GM23338 (cell line): ENCODE measurements around the gene KBTBD8. TPM values are rescaled to one million over a fixed set of nuclear protein-coding genes. Genes with fewer than 3 reads are reported as not detected.

Experiments used
- ATAC-seq: fragments of 200-7000 bp; cut with Tn5 transposase; 3 replicates; pipeline ENCODE4 v1.9.1; 2020
- DNase-seq: peaks from one replicate; pipeline ENCODE4 v3.0.0-alpha.2; 2015; ENCODE audit warnings: low spot score
- H2AFZ ChIP-seq: fragments of 200-600 bp; sonication (generic); 2 replicates; pipeline ENCODE4 v1.8.0; 2016; ENCODE audit warnings: antibody characterized with exemption, mild to moderate bottlenecking, moderate library complexity
- H3F3A ChIP-seq: fragments of 200-600 bp; sonication (generic); replicated peaks from 2 replicates; pipeline ENCODE4 v1.8.0; 2017; ENCODE audit warnings: antibody characterized with exemption, mixed run types, low read depth
- H3K27ac ChIP-seq: fragments of 200-600 bp; sonication (generic); 2 replicates; pipeline ENCODE4 v1.6.1; 2016; ENCODE audit warnings: low read depth
- H3K27me3 ChIP-seq: fragments of 200-600 bp; sonication (generic); 2 replicates; pipeline ENCODE4 v1.8.0; 2016; ENCODE audit warnings: mild to moderate bottlenecking, mixed run types, moderate library complexity; ENCODE audit not compliant: insufficient read depth
- H3K36me3 ChIP-seq: fragments of 200-600 bp; sonication (generic); 2 replicates; pipeline ENCODE4 v1.8.0; 2016; ENCODE audit warnings: mild to moderate bottlenecking; ENCODE audit not compliant: insufficient read depth
- H3K4me1 ChIP-seq: fragments of 200-600 bp; sonication (generic); 2 replicates; pipeline ENCODE4 v1.8.0; 2016; ENCODE audit warnings: mild to moderate bottlenecking, moderate library complexity; ENCODE audit not compliant: insufficient read depth
- H3K4me2 ChIP-seq: fragments of 200-600 bp; sonication (generic); 2 replicates; pipeline ENCODE4 v1.7.1; 2017; ENCODE audit warnings: mixed run types
- H3K4me3 ChIP-seq: fragments of 200-600 bp; sonication (generic); 2 replicates; pipeline ENCODE4 v1.6.1; 2016; ENCODE audit warnings: mixed run types
- H3K79me2 ChIP-seq: fragments of 200-600 bp; sonication (generic); replicated peaks from 2 replicates; pipeline ENCODE4 v1.8.0; 2017; ENCODE audit warnings: mild to moderate bottlenecking; ENCODE audit not compliant: insufficient read depth
- H3K9me2 ChIP-seq: fragments of 200-600 bp; sonication (generic); 2 replicates; pipeline ENCODE4 v1.8.0; 2017; ENCODE audit not compliant: insufficient read depth
- H4K20me1 ChIP-seq: fragments of 200-600 bp; sonication (generic); replicated peaks from 2 replicates; pipeline ENCODE4 v1.8.0; 2017; ENCODE audit warnings: mild to moderate bottlenecking; ENCODE audit not compliant: insufficient read depth
- H3K27ac Mint-ChIP-seq: 2 replicates; pipeline ENCODE4 v1.8.0; 2020; ENCODE audit warnings: inconsistent platforms, mild to moderate bottlenecking, moderate library complexity, mixed read lengths
- H3K27me3 Mint-ChIP-seq: 3 replicates; pipeline ENCODE4 v1.8.0; 2022; ENCODE audit warnings: low read depth, mild to moderate bottlenecking, moderate library complexity, mixed read lengths, inconsistent platforms; ENCODE audit not compliant: insufficient read depth, poor library complexity
- H3K36me3 Mint-ChIP-seq: 3 replicates; pipeline ENCODE4 v1.8.0; 2021; ENCODE audit warnings: low read depth, mild to moderate bottlenecking, inconsistent platforms, moderate library complexity, mixed read lengths
- H3K4me1 Mint-ChIP-seq: 3 replicates; pipeline ENCODE4 v1.8.0; 2020; ENCODE audit warnings: mild to moderate bottlenecking, inconsistent platforms, mixed read lengths
- H3K4me3 Mint-ChIP-seq: 3 replicates; pipeline ENCODE4 v1.8.0; 2021; ENCODE audit warnings: moderate library complexity, mild to moderate bottlenecking, inconsistent platforms, mixed read lengths
- H3K9me3 Mint-ChIP-seq: 3 replicates; pipeline ENCODE4 v1.8.0; 2020; ENCODE audit warnings: moderate library complexity, mild to moderate bottlenecking, inconsistent platforms, mixed read lengths
- CREB1 ChIP-seq: fragments of 250-450 bp; sonication (Bioruptor Pico); IDR thresholded peaks from 2 replicates; pipeline ENCODE4 v1.5.0; 2020; ENCODE audit warnings: low read depth, mild to moderate bottlenecking, moderate library complexity
- EZH2 ChIP-seq: fragments of 200-600 bp; sonication (generic); IDR thresholded peaks from one replicate; pipeline ENCODE4 v1.8.0; 2017; ENCODE audit warnings: antibody characterized with exemption, mild to moderate bottlenecking, low read depth; ENCODE audit not compliant: unreplicated experiment
- JUNB ChIP-seq: IDR thresholded peaks from one replicate; pipeline ENCODE4 v1.6.1; 2016; ENCODE audit warnings: antibody characterized with exemption; ENCODE audit not compliant: unreplicated experiment
- NANOG ChIP-seq: IDR thresholded peaks from 2 replicates; pipeline ENCODE4 v1.6.1; 2016; ENCODE audit warnings: antibody characterized with exemption, borderline replicate concordance
- POLR2AphosphoS5 ChIP-seq: IDR thresholded peaks from 2 replicates; pipeline ENCODE4 v1.6.1; 2016; ENCODE audit warnings: antibody characterized with exemption, low read depth
- STAT1 ChIP-seq: IDR thresholded peaks from one replicate; pipeline ENCODE4 v1.6.1; 2016; ENCODE audit warnings: antibody characterized with exemption; ENCODE audit not compliant: unreplicated experiment
- ZNF114 ChIP-seq: fragments of 250-450 bp; sonication (Bioruptor Pico); IDR thresholded peaks from 2 replicates; pipeline ENCODE4 v1.5.0; 2020; ENCODE audit warnings: mild to moderate bottlenecking, moderate library complexity
- ZNF331 ChIP-seq: fragments of 250-450 bp; sonication (Bioruptor Pico); IDR thresholded peaks from 2 replicates; pipeline ENCODE4 v1.5.0; 2020; ENCODE audit warnings: low read depth, mild to moderate bottlenecking, moderate library complexity
- polyA plus RNA-seq: library from polyadenylated mRNA; unstranded; fragments of >200 nt; fragmentation: Nextera tagmentation; extraction: Ambion mirVana; gene quantifications from 2 replicates; pipeline ENCODE4 v1.2.1, GENCODE V29; 2016
- total RNA-seq: library from RNA; depleted of rRNA; stranded (reverse); fragments of >200 nt; shearing (Covaris generic); gene quantifications from 2 replicates; pipeline ENCODE4 v1.2.3, GENCODE V29; 2014
- TF ChIP-seq, protein P1 (sequence below): IDR thresholded peaks from 2 replicates; pipeline ENCODE4 v1.6.1; 2016; ENCODE audit warnings: antibody characterized with exemption
- TF ChIP-seq, protein P2 (sequence below), 2 experiments: fragments of 200-600 bp in 1 of 2; sonication (generic) in 1 of 2; conservative IDR thresholded peaks; 2 replicates each; pipeline versions ENCODE4 v1.5.1 to v1.6.1; 2016 to 2017; ENCODE audit warnings: antibody characterized with exemption in 2 of 2, low read depth in 2 of 2, mild to moderate bottlenecking in 2 of 2, moderate library complexity in 1 of 2
- TF ChIP-seq, protein P3 (sequence below): fragments of 250-450 bp; sonication (Bioruptor Pico); IDR thresholded peaks from 2 replicates; pipeline ENCODE4 v1.5.0; 2020; ENCODE audit warnings: mild to moderate bottlenecking, moderate library complexity

KBTBD8 gene
- total and polyA plus RNA-seq, 2 experiments from 2014 or later: 3.5 to 19.9 TPM

DNA sequence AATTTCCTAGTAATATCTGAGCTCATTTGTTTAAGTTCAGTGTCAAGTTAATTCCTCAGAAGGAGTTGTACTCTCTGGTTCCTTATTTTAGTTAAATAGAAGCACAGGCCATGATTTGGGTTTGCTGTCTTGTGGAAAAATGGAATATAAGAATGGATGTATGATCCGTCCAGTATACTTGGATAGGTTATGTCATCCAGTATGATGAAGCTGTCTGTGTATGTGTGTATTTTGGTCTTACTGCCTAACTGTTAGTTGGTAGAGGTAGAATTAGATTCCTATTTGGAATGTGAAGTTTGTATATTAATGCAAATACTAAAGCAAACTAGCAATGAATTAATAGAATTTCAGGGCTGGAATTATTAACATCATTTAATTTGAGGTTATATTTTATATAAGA lies 7.9 kb downstream of the KBTBD8 start (continued):
- no peak for TF ChIP-seq JUNB
- TF ChIP-seq STAT1: no peak
- no peak for TF ChIP-seq NANOG
- TF ChIP-seq ZNF114 (CRISPR knock-in tag): no peak
- no peak for TF ChIP-seq POLR2AphosphoS5
- no peak for TF ChIP-seq ZNF331 (CRISPR knock-in tag)
- TF ChIP-seq CREB1: no peak
- TF ChIP-seq, protein P1, sequence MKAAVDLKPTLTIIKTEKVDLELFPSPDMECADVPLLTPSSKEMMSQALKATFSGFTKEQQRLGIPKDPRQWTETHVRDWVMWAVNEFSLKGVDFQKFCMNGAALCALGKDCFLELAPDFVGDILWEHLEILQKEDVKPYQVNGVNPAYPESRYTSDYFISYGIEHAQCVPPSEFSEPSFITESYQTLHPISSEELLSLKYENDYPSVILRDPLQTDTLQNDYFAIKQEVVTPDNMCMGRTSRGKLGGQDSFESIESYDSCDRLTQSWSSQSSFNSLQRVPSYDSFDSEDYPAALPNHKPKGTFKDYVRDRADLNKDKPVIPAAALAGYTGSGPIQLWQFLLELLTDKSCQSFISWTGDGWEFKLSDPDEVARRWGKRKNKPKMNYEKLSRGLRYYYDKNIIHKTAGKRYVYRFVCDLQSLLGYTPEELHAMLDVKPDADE: no peak

DNA sequence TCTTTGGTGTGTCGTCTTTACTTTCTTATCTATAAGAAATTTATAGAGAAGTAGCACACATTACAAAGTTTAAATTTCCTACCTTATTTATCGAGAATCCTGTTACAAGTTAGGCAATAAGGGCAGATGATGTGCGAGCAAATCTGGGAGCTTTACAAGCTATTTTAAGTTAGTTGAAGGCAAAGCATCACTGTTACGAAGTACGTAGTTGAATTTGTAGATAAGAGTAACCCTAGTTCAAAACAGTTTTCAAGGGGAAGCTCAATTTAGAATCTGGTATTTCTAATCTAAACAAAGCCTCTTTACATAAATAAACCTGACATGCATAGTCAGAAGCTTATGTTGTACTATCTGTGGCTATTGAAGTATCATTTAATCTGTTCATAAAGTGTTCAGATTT lies 8.4 kb downstream of the KBTBD8 start:
- no peak overlapping the region for H3K27ac Mint-ChIP-seq
- Histone ChIP-seq H3K4me2 (no peak overlapping the region), H3K4me3 (no peak overlapping the region), H3K27me3 (no peaks in the 10 kb centered on the region), H3K36me3 (peaks cover 17% of the 10 kb centered on the region; the same call in 1 of the 2 replicates), H3K27ac (no peak overlapping the region), H3K79me2 (peaks cover 58% of the 10 kb centered on the region), H3K9me2 (no peaks in the 10 kb centered on the region), H4K20me1 (no peaks in the 10 kb centered on the region), H3K4me1 (peaks cover 12% of the 10 kb centered on the region), H2AFZ (no peak overlapping the region), H3F3A (no peaks in the 10 kb centered on the region)
- H3K36me3 Mint-ChIP-seq: peaks cover 23% of the 10 kb centered on the region
- H3K4me1 Mint-ChIP-seq: peaks cover 21% of the 10 kb centered on the region; the same call in 2 of the 3 replicates
- ATAC-seq (no peak), DNase-seq (no peak)
- no peaks in the 10 kb centered on the region for H3K27me3 Mint-ChIP-seq
- H3K9me3 Mint-ChIP-seq: no peaks in the 10 kb centered on the region
- H3K4me3 Mint-ChIP-seq: no peak overlapping the region
- TF ChIP-seq ZNF331 (CRISPR knock-in tag) (no peak), STAT1 (no peak), EZH2 (no peak), POLR2AphosphoS5 (no peak), CREB1 (no peak), ZNF114 (CRISPR knock-in tag) (no peak), JUNB (no peak)
- TF ChIP-seq, protein P1: no peak
- TF ChIP-seq, protein P2, sequence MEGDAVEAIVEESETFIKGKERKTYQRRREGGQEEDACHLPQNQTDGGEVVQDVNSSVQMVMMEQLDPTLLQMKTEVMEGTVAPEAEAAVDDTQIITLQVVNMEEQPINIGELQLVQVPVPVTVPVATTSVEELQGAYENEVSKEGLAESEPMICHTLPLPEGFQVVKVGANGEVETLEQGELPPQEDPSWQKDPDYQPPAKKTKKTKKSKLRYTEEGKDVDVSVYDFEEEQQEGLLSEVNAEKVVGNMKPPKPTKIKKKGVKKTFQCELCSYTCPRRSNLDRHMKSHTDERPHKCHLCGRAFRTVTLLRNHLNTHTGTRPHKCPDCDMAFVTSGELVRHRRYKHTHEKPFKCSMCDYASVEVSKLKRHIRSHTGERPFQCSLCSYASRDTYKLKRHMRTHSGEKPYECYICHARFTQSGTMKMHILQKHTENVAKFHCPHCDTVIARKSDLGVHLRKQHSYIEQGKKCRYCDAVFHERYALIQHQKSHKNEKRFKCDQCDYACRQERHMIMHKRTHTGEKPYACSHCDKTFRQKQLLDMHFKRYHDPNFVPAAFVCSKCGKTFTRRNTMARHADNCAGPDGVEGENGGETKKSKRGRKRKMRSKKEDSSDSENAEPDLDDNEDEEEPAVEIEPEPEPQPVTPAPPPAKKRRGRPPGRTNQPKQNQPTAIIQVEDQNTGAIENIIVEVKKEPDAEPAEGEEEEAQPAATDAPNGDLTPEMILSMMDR (conservative IDR thresholded peaks at IDR 0.05; ENCODE audit: low read depth in 2 of 2): no peak
- TF ChIP-seq, protein P3, sequence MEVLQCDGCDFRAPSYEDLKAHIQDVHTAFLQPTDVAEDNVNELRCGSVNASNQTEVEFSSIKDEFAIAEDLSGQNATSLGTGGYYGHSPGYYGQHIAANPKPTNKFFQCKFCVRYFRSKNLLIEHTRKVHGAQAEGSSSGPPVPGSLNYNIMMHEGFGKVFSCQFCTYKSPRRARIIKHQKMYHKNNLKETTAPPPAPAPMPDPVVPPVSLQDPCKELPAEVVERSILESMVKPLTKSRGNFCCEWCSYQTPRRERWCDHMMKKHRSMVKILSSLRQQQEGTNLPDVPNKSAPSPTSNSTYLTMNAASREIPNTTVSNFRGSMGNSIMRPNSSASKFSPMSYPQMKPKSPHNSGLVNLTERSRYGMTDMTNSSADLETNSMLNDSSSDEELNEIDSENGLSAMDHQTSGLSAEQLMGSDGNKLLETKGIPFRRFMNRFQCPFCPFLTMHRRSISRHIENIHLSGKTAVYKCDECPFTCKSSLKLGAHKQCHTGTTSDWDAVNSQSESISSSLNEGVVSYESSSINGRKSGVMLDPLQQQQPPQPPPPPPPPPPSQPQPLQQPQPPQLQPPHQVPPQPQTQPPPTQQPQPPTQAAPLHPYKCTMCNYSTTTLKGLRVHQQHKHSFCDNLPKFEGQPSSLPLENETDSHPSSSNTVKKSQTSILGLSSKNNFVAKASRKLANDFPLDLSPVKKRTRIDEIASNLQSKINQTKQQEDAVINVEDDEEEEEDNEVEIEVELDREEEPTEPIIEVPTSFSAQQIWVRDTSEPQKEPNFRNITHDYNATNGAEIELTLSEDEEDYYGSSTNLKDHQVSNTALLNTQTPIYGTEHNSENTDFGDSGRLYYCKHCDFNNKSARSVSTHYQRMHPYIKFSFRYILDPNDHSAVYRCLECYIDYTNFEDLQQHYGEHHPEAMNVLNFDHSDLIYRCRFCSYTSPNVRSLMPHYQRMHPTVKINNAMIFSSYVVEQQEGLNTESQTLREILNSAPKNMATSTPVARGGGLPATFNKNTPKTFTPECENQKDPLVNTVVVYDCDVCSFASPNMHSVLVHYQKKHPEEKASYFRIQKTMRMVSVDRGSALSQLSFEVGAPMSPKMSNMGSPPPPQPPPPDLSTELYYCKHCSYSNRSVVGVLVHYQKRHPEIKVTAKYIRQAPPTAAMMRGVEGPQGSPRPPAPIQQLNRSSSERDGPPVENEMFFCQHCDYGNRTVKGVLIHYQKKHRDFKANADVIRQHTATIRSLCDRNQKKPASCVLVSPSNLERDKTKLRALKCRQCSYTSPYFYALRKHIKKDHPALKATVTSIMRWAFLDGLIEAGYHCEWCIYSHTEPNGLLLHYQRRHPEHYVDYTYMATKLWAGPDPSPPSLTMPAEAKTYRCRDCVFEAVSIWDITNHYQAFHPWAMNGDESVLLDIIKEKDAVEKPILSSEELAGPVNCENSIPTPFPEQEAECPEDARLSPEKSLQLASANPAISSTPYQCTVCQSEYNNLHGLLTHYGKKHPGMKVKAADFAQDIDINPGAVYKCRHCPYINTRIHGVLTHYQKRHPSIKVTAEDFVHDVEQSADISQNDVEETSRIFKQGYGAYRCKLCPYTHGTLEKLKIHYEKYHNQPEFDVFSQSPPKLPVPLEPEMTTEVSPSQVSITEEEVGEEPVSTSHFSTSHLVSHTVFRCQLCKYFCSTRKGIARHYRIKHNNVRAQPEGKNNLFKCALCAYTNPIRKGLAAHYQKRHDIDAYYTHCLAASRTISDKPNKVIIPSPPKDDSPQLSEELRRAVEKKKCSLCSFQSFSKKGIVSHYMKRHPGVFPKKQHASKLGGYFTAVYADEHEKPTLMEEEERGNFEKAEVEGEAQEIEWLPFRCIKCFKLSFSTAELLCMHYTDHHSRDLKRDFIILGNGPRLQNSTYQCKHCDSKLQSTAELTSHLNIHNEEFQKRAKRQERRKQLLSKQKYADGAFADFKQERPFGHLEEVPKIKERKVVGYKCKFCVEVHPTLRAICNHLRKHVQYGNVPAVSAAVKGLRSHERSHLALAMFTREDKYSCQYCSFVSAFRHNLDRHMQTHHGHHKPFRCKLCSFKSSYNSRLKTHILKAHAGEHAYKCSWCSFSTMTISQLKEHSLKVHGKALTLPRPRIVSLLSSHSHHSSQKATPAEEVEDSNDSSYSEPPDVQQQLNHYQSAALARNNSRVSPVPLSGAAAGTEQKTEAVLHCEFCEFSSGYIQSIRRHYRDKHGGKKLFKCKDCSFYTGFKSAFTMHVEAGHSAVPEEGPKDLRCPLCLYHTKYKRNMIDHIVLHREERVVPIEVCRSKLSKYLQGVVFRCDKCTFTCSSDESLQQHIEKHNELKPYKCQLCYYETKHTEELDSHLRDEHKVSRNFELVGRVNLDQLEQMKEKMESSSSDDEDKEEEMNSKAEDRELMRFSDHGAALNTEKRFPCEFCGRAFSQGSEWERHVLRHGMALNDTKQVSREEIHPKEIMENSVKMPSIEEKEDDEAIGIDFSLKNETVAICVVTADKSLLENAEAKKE (CRISPR knock-in tag): no peak
